HG03280 (cell line): ENCODE measurements around the gene NDUFV1.

ENCODE experiments used
- ATAC-seq: cut with Tn5 transposase; IDR thresholded peaks from one replicate; pipeline ENCODE4 v1.9.1; 2021; ENCODE audit warnings: mild to moderate bottlenecking, moderate library complexity; ENCODE audit not compliant: unreplicated experiment

The NDUFV1 gene

DNA sequence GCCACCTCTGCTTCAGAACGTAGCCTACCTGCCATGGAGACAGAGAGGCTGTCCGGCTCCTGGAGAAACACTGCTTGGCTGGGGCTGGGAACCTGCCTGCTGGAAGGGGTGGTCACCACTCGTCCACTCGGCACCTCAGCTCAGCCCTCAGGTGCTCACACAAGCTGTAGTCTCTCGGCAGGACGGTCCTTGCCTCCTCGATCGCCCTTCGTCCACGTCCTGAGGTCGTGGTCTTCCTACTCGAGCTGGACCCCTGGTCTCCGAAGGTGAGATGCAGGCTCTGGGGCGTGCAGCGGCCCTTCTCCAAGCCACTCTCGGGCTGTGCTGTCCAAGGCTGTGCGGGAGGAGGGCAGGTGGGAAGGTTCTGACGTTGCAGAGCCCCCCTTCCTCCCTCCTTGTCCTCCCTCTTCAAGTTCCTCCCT is 32.7 kb downstream of the NDUFV1 start, which contains the start of gene TBX10:
TBX10 (minus strand) TSS at position 326 of the 422 bp plus-strand sequence; CDS start at position 35, 291 bp downstream.
- ATAC-seq = no peak

DNA sequence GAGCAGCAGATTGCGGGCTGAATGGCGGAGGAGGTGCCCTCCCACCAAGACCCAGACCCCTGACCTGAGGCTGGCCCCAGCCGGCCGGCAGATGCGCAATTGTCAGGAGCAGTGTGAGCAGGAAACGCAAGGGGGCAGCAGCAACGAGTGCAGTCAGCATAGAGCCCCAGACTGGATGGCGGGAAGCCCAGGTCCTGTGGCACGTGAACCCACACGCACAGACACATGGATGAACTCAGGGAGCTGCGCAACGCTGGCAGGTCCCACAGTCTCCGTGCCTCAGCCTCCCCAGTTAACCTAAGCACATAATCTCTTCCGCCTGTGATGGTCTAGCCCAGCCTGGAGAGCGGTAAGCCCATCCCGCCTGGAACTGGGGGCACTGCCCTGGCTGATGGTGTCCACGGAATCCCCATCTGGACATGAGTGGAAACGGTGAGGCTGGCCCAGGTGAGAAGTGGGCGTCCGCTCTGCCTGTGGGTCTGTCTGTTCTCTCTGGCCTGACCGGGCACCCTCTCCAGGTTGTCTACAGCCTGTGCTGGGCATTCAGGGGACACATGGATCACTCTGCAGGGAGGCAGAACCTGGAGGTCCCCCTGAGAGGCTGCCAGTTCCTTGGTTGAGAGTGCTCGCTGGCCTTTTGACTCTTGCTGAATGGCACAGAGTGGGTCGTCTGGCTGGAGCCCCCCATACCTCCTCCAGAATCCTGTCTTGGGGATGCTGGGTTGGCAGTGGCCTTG is 33.5 kb downstream of the NDUFV1 start:
- ATAC-seq = no peak

DNA sequence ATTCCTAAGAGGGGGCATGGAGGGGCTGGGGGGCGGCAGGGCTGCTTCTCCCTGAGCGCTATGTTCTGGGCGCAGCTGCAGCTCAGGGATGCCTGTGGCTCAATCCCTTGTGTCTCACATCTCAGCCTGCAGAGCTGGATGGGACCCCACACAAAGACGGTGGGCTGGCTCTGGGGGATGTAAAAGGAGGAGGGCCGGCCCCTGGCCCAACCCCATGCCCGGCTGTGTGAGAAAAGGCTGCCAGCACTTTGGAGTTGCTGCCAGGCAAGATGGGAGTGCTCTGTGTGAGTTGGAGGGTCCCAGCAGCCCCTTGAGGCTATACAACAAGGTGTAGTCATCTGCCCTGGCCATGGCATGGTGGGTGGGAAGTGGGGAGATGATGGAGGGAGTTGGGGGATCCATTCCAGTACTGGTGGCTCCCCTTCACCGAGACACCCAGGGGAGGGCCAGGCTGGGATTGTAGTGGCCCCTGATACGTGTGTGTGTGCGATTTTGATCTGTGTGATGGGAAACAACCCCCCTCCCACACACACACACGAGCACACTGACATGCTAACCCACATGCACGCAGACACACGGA is 34.1 kb downstream of the NDUFV1 start:
- ATAC-seq = no peak

DNA sequence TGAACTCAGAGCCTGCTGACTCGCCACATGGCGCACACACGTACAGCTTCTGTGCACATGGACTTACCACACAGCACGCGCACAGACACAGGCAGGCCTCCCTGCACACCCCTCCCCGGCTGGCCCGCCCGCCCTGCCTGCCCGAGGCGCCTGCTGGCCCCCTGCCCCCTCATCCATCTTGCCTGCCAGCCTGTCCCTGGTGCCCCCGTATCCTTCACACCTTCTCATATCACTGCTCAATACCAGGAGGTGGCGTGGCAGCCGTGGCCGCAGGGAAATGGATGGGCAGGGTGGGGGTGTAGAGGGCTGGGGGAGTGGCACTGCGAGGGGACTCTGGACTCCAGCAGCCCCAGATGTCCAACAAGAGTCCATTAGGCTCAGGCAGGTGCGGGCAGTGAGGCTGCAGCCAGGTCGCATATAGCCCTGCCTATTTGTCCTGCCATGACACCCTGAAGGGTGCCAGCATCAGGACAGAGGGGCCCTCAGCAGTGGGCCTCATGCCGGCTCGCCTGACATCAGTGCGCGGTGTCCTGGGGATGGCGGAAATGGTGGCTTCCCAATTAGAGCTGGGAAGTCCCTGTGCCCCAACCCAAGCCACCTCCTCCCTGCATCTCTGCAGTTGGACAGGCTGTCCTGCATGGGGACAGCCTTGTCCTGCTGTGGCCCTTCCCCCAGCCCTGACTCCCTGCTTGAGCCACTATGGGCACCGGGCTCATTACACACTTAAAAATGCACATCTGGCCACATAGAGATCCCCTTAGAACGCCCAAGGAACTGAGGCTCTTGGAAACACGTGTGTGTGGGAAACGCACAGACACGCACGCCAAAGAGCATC is 34.8 kb downstream of the NDUFV1 start:
- no peak for ATAC-seq

DNA sequence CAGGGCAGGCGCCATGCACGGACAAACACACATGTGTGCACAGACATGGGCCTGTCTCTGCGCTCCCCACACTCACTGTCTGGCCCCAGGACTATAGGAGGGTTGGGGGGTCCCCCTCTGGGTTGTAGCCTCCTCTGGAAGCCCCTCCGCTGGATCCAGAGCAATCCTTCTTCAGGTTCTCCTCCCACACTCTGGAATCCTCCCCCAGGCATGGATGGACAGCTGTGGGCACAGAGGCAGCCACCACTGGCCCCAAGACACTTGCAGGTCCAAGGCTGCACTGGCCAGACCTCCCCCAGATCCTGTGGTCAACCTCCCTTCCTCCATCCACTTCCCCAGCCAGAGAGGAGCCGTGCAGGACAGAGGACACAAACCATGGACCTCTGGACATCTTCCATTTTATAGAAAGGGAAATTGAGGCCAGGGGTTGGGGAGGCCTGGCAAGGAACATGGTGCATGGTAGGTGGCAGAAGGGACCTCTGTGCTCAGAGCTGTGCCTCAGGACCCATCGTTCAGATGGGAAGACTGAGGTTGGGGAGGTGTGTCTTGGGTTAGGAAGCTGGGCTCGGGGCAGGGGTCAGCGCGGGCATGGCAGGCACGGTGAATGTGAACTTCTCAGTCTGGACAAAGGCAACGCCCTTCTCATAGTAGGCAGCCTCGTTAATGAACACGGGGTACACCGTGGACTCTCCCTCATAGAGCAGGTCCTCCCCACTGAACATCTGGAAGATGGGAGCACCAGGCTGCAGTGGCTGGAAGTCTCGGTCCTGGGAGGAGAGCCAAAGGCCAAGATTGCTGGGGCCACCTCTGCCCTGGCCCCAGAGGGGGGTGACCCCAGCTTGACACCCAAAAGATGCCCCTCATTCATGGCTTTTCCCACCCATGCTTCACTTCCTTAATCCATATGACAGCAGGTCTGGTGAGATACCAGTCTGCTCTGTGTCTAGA is 35.7 kb downstream of the NDUFV1 start:
- no peak for ATAC-seq

DNA sequence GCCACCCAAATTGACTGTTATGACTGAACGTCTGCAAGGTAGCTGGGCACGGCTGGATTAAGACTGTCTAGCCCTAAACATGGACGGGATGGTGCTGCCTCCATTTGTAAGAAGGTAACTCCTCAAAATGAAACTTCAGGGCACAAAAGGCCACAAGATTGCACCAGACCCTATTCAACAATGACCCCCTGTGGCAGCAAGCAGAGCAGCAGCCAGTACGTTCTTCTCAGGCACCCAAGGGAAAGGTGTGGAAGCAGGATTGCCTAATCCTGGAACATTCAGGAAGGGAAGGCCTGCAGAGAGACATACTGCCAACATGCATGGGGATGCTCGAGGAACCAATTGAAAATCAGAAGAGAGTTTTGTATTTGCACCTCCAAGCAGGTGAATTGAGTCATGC is 37.3 kb downstream of the NDUFV1 start:
- no peak for ATAC-seq

DNA sequence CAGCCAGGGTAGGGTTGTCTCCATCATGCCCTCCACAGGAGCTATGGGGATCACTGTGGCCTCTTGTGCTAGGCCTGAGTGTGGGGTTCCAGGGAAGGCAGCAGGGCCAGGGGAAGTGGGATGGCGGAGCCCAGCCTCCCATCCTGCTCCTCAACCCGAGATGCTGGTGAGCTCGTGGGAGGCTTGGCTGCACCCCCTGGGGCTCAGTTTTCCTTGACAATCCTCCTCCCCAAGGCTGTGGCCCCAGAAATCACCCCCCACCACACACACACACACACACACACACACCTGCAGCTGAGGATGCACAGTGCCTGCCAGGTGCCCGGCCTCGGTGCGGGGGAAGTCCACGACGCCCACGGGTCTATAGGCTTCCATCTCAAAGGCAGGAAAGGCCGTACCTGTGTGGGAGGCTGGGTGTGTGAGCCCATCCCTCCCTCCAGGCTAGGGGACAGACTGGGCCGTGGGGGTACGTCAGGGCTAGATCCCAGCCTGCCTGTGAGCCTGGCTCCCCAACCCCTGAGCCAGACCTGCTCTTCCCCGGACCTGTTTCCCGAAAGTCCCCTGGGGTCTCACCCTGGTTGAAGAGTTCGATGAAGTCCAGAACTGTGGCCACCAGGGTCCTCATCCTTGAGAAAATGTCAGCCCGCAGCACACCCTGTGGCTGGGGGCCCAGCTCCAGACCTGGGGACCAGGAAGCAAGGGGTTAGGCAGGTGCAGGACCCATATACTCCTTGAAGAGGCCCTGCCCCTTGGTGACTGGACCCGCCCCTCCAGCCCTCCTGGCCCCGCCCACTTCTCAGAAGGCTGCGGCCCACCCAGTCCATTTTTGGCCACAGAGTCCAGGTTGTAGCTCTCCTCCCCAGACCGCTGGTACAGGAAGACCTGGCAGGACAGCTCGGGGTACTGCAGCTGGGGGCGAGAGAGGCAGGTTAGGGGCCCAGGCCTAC is 38.0 kb downstream of the NDUFV1 start:
- no peak for ATAC-seq

DNA sequence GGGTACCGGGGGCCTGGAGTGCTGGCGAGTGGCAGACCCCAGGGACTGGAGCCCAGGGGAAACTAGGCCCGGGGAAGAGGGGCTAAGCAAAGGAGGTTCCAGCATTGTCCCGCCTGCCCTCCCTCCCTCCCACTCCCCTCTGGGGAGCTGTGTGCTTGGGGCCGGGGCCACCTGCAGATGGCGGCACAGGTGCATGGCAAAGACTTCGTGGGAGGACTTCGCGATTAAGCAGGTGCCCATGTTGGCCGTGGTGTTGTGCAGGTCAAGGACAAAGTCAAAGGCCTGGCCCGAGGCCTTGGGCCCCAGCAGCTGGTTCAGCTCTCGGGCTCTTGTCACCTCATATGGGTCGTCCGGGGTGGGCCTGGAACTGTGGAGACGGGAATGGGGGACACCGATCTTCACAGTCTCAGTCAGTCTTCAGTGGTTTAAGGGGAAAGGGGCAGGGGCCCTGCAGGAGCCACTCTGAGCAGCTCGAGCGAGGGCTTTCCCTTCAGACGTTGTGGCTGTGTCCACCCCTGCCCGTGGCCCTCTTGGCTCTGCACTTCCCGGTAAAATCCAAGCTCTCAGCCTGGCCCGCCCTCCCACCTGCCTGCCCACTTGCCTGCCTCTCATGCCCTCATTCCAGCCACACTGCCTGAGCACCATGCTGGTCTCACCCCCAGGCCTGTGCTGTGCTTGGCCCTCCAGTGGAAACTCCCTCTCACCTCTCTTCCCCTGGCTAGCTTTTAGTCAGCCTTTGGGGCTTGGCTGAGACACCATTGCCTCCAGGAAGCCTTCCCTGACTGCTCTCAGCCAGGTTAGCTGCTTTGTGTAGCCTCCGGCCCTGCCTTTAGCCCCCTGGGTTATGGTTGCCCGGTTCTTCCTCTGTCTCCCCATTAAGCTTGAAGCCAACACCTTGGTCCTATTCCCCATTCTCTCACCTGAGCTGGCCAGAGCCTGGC is 39.1 kb downstream of the NDUFV1 start:
- no peak for ATAC-seq

DNA sequence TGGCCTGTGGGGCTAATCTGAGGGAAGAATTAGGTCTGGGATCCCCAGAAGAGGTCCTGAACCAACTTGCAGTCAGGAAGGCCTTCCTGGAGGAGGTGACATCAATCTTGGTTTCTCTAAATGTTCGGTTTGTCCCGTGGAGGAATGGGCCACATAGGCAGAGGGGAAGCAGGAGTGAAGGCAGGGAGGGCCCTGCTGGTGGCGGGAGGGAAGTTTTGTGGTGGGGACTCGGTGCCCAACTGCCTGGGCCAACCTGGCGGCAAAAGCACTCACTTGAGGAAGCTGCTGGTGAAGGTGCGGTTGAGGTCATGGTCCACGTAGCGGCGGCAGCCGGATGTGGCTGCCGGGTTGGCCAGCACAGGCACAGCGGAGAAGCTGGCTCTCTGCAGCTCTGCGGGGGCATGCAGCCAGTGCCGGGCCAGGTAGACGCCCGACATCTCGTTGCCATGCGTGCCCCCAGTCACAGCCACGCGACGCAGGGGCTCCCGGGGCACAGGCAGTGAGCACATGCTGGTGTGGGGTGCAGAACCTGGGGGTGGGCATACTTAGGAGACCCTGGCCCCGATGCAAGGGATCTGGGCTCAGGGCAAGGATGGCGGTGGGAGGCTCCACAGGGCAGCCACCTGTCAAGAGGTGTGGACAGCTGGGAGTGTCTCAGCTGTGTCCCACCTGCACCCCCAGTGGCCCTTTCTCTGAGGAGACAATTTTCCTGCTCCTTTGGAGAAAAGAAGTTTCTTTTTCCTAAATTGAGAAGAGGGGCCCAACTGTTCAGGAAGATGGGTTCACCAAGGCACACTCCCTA is 40.0 kb downstream of the NDUFV1 start:
- ATAC-seq = no peak

DNA sequence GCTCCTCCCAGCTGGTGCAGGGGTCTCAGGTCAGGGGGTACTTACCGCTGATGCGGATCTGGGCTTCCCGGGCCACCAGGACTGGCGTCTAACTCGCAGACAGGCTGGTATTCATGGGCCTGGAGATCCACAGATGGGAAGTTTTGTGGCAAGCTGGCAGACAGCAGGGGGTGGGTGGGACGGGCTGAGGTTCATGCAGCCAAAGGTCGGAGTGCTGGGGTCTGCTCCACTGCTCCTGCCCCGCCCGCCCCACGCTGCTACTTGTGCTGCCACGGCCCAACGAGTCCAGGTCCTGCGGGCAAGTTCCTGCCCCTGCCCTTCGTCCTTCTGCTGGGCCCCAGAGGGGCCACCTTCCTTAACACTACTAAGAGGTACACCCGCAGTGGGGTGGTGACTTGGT is 40.7 kb downstream of the NDUFV1 start:
- no peak for ATAC-seq

DNA sequence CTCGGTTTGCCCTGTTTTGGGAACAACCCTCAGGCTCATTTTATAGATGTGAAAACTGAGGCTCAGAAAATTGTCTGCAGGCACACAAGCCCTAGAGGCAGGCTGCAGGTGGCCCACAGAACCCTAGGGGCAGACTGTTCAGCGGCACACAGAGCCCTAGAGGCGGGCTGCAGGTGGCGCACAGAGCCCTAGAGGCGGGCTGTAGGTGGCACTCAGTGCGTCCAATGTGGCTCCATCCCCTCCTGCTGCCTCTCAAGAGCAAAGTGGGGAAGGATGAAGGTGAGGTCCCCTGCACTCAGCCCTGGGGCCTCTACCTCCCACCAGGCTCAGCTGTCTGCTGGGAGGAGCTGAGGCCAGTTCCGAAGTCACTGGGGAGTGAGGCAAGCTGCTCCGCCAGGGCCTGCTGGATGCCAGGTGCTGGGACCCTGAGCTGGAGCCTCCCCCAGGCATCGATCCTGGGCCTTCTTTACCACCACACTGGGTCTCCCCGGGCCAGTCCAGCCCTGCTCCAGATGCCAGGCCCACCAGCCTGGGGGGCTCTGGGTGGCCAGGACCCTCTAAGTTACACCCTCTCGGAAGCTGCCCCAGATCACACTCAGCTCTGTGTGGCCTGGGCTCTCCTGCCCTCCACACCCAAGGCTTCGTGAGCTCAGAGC is 41.5 kb downstream of the NDUFV1 start:
- peak; percentile 60 for ATAC-seq

DNA sequence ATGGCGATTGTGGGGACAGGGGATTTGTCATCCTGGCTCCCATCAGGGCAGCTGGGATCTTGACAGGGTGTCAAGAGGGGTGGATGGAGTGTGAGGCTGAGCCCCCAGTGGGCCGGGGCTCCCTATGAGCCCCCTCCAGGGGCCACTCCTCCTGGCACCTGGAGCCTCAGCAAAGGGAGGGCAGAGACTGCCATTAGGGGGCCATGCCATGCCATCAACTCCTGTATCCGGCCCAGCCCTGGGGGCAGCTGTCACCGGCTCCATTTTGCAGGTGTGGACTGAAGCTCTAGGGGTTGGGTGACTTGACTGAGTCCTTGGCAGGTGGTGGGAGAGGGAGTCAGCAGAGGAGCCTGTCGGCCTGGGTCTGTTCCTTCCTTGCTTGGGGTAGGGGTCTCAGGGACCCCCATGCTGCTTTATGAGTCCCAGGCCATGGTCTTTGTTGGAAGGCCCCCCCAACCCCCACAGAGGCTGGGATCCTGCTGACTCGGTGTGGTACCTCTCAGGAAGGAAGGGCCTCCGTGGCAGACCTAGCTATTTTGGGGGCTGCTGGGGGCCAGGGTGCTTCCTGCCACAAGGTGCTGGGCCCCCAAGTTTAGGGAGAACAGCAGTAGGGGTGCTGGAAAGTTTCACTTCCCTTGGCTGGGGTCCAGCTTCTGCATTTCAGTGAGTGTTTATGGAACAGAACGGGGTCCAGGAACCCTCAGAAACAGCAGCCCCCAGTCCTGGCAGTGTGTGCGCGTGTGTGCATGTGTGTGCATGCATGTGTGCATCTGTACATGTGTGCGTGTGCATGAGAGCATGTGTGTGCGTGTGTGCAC is 42.3 kb downstream of the NDUFV1 start:
- no peak for ATAC-seq

DNA sequence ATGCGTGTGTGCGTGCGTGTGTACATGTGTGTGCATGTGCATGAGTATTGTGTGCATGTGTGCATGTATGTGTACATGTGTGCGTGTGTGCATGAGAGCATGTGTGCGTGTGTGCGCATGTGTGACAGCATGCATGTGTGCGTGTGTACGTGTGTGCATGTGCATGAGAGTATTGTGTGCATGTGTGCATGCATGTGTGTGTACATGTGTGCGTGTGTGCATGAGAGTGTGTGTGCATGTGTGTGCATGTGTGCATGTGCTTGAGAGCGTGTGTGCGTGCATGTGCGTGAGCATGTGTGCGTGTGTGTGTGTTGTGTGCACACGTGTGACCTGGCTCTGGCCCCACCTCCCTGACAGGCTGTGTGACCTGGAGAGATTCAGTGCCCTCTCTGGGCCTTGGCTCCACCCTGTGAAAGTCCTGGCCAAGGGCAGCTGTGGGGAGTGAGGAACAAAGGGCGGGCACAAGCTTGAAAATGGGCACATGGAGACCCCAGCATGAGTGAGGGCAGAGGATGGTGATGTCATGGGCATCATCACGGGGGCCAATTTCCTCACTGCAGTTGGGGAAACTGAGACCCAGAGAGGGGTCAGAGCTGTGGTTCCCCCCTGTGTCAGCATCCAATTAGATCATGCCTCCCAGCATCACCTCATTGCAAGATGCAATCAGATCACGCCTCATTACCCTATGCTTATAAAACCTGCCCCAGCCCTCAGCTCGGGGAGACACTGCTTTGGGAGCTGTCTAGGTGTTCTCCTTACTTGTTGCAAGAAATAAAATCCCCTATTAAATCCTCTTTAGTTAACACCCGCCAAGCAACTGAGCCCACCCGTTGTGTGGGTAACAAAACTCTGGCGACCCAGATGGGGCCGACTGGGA is 43.1 kb downstream of the NDUFV1 start:
- ATAC-seq = no peak

DNA sequence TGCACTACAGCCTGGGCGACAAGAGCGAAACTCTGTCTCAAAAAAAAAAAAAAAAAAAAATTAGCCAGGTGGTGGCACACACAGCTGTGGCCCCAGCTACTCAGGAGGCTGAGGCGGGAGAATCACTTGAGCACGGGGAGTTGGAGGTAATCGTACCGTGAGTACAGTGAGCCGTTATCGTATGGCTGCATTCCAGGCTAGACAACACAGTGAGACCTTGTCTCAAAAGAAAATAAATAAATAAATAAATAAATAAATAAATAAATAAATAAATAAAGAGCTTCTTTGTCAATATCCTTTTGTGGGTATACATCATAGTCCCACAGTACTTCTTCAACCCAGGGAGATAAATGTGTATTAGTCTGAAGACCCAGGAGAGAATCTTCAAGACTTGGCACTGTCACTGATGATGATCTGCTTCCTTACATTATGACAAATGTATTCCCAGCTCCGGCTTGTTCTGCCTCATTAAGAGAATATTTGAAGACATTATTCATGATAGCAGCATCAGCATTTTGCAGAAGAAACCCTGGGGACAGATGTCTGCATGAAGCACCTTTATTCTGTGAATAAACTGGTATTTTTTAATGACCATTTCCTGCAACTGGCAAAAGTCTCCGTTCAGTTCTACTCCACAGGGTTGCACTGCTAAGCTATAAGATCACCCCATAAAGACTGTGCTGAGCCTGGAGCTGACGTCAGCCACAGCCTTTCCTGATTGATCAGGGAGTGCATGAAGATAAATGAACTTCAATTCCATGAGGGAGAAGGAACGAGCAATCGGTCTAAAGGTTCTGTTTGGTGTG is 45.4 kb downstream of the NDUFV1 start:
- ATAC-seq = no peak
